NCI-H2081 (cell line): ENCODE measurements around the gene FERMT3.
A peak's percentile ranks its signal among the peaks of the same experiment; 100 is the strongest.
"Not testable (repeated sequence)": the region's sequence is repeated elsewhere in the genome, so short reads cannot be mapped to it uniquely, and the experiment has no call there.

Source experiments
- DNase-seq, 2 experiments: peaks; one replicate each; lab custom pipeline; 2025; lab: John Stamatoyannopoulos, UW

Gene FERMT3

DNA sequence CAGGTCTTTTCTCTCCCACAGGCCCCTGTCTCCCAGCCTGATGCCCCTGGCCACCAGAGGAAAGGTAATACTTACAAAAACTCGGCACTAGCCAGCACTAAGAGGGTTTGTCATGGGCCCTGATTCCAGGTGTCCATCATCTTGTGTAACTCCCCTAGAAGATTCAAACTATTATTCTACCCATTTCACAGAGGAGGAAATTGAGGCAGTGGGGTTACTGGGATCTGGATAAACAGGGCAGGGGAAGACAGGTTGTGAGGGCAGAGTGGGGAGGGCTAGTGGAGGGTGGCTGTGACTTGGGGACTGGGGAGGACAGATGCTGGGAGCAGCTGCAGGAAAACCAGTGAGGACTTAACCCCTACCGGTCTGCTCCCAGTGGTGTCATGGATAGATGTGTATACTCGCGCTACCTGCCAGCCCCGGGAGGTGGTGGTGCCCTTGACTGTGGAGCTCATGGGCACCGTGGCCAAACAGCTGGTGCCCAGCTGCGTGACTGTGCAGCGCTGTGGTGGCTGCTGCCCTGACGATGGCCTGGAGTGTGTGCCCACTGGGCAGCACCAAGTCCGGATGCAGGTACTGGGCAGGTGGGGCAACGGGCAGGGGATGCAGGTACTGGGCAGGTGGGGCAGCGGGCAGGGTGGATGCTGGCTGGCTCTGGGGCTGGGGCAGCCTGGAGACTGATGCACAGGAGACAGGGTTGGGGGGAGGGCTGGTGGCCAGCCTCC lies 29.1 kb downstream of the FERMT3 start:
- no peak for DNase-seq

DNA sequence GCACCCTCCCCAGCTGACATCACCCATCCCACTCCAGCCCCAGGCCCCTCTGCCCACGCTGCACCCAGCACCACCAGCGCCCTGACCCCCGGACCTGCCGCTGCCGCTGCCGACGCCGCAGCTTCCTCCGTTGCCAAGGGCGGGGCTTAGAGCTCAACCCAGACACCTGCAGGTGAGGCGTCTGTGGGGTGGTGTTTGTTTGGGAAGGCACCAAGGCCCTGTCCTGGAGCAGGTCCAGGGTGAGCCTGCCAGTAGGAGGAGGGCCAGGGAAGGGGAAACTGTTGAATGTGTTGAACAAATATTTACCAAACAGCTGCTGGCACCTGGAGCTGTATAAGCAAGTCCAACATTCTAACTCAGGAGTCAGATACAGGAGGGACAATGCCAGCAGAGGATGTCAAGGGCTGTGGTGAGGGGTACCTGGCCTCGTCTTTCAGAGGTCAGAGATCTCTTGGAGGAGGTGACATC lies 31.0 kb downstream of the FERMT3 start:
- peak; percentile 92 to 96 for DNase-seq

DNA sequence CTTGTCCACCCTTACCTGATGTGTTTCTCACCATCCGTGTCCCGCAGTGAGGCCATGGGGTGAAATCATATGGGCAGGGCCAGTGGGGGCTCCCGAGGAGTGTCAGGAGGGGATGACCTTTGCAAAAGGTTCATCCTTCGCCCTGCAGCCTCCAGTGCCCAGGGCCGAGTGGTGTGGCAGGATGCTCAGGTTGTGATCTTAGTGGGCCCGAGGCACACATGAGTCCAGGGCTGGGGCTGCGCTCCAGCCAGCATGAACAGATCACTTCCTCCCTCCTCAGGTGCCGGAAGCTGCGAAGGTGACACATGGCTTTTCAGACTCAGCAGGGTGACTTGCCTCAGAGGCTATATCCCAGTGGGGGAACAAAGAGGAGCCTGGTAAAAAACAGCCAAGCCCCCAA lies 31.6 kb downstream of the FERMT3 start:
- DNase-seq = peak; percentile 52 to 78

- no peak for DNase-seq
Observed at GRCh38 chr11:64238999-64239398, 32.5 kb downstream of the FERMT3 start.

- DNase-seq = no peak
Observed at GRCh38 chr11:64239662-64240434, 33.3 kb downstream of the FERMT3 start.

- DNase-seq = peak; percentile 95 to 97
Observed at GRCh38 chr11:64240435-64241240, 34.1 kb downstream of the FERMT3 start, which contains the start of gene FKBP2. Gene FKBP2 (plus strand): TSS chr11:64241095. CDS start chr11:64242388, 1,293 bp downstream.

DNA sequence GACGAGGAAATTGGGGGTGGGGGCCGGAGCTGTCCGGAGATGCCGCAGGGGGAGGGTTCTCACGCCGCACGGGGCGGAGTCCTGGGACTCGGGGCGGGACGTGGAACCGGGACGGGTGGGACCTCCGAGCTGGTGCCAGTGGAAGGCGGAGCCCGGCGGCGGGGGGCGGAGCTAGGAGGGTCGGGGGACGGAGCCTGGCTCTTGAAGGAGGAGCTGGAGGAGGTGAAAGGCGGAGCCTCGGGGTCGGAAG lies 34.6 kb downstream of the FERMT3 start:
- DNase-seq = peak; percentile 94 to 99

DNA sequence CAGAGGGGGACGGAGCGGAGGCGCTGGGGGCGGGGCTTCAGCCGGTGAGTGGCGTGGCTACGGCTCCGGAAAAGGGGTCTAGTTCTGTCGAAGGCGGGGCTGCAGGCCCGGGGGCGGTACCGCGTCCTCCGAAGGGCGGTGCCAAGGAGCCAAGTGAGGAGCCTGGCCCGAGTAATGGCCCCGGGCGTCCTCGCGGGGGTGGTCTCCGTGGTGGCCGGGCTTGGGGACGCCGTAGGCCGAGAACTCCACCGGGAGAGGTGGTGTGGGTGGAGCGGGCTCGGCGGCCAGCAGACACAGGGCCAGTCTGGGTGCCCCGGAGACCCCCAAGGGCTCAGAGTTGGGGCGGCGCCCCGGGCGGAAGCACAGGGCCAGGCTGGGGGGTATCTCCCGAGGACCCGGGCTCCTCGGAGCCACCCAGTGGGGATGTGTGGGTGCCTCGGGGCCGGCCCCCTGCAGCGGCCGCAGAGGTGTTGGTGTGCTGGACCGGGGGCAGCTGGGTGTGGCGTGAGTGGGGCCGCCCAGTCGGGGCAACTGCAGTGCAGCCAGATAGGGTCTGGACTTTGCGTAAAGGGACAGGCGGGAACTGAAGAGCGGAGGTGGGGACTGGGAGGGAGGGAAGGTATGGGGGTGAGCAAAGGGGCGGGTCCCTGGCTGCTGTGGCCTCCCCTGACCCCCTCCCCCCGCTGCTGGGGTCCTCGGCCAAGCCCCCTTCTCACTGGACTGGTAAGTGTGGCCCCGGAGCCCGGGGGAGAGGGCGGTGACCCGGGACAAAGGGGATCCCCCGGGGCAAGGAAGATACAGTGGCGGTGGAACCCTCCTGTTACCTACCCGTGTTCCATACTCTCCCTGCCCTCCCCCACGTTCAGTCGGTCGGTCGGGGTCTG lies 35.2 kb downstream of the FERMT3 start:
- DNase-seq = no peak

- no peak for DNase-seq
Observed at GRCh38 chr11:64243236-64243854, 36.8 kb downstream of the FERMT3 start.

GRCh38 chr11:64244107-64244506 lies 37.6 kb downstream of the FERMT3 start:
- DNase-seq = no peak

- no peak for DNase-seq
Observed at GRCh38 chr11:64244966-64245365, 38.4 kb downstream of the FERMT3 start.

DNA sequence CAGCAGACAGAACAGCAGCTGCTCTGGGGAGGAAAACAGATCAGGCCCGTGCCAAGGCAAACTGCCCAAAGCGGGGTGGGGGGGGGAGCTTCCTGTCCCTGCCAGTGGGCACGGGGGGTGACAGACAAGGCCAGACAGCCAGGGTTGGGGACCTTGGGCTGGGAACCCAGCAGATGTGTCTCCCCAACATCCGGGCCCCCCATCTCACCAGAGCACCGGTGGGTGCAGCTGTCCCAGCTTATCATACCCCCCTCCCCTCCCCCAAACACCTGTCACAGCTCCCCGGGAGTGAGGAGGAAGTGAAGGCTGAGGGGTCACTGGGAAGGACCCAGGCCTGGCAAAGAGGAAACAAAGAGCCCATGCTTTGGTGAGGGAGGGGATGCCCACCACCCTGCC lies 38.9 kb downstream of the FERMT3 start:
- DNase-seq = peak; percentile 62 to 75

DNA sequence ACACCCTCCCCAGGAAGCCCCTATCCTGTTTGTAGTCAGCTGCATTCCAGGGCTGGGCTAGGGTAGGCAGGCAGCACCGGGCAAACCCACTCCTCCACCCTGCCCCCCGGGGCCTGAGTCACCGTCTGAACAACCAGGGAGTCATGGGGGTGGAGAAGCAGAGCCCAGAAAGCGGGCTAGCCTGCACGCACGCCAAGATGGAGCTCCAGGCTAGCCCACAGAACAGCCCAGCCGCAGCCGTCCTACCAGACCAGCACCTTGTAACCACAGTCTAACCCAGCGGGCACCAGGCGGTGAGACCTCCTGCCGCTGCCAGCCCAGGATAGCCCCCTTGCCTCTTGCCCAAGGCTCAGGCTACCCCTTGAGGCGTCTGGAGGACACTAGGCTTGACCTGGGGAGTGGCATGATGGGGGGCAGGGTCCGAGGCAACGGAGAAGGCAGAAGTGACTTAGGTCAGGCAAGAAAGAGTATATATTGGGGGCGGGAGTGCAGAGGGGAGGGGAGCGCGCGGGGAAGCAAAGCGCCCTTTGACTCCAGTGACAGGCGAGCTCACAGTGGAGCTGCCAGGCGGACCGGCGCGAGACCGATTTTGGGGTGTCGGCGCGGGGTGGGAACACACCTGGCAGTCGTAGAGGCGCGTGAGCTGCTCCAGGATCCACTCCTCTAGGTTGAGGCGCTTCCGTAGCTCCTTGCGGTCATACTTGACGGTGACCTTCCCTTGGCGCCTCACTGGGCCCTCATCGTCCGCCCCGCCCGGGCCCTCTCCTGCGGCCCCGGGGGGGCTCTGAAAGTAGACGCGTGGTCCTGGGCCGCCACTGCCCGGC lies 39.5 kb downstream of the FERMT3 start:
- DNase-seq = peak; percentile 25 to 60

GRCh38 chr11:64246621-64246870 lies 40.0 kb downstream of the FERMT3 start:
- DNase-seq = not testable (repeated sequence)

DNA sequence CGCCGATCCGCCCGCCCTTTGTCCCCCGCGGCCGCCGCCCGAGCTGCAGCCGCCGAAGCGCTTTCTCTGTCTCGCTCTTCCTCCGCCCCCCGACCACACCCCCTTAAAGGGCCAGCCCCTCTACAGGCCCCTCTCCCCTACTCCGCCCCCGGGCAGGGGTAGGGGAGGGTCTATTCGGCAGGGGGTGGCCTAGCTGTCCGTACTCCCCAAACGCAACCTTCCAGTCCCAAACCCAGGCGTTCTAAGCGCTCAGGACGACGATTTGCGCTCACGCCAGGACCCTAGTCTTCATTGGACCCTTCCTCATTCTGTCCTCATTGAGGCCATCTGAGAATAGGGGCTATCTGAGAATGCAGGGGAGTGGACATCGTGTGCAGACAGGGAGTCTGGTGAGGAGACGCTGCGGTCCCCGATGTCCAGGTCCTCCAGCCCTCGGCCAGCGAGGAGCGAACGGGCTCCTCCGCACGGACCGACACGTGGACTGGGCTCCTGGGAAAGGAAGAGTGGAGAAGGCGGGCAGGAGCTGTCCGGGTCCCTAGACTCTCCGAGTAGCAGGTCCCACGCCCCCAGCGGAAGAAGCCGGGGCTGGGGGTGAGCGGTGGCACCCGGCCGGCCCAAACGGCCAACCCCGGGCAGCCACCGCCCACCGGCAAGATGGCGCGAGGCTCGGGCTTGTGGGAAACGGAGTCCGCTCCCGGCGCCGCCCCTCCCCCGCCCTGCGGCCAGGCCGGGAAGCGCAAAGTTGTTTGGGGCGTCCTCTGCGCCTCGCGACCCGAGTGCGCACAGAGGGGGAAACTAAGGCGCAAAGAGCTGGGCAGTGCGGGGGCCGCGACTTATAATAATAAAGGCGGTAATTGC lies 40.6 kb downstream of the FERMT3 start, which contains the start of gene PPP1R14B:
PPP1R14B (minus strand) TSS at position 73 of the 858 bp plus-strand sequence. CDS start 270 bp downstream, outside the sequence.
- DNase-seq = peak; percentile 74 to 81

- DNase-seq = no peak
Observed at GRCh38 chr11:64247729-64248531, 41.4 kb downstream of the FERMT3 start.

DNA sequence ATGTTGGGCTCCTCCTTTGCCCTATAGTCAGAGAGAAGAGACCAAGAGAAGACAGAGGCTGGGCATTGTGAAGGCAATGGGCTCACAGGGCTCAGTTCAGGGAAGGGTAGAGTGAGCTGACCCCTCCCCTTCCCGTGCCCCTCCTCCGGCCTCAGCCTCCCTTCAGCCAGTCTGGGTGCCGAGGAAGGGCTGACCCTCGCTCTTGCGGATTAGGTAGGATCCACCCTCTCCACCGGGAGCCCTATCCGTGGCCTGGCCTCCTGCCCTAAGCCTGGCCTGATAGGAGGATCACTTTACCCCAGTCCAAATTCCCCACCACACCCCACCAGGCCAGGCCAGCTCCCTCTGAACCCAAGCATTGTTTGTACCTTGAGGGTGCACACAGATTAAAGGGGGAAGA lies 42.1 kb downstream of the FERMT3 start:
- DNase-seq = no peak

- DNase-seq = no peak
Observed at GRCh38 chr11:64249038-64249437, 42.5 kb downstream of the FERMT3 start.
